Pancreas (tissue), 10 donors: ENCODE measurements around the gene DUSP23. TPM values are rescaled to one million over a fixed set of nuclear protein-coding genes. Genes with fewer than 3 reads are reported as not detected.
A peak's percentile ranks its signal among the peaks of the same experiment; 100 is the strongest.

ENCODE experiments used
- ATAC-seq, 4 donors: fragments of 200-7000 bp; cut with Tn5 transposase; one replicate each; pipeline versions ENCODE4 v1.8.0 to v1.9.1; 2020; ENCODE audit warnings: mild to moderate bottlenecking in 4 of 4, moderate library complexity in 4 of 4
- DNase-seq, 6 donors: peaks; one replicate each; pipeline ENCODE4 v3.0.0-alpha.2; 2020
- FAIRE-seq: peaks from 2 replicates; lab custom pipeline; 2012; peaks lifted over from hg19 to GRCh38; lab: Jason Lieb, UNC
- H3K27ac ChIP-seq, 4 donors: fragments of 200-600 bp; sonication (generic); 1 replicate in 3 of 4; 2 replicates in 1 of 4; pipeline versions ENCODE4 v1.5.0 to v1.8.0; 2020
- H3K27me3 ChIP-seq, 4 donors: fragments of 200-600 bp; one replicate each; pipeline ENCODE4 v1.8.0; 2021
- H3K36me3 ChIP-seq, 3 donors: fragments of 200-600 bp; sonication (generic) in 1 of 3; one replicate each; pipeline versions ENCODE4 v1.5.0 to v1.8.0; 2020 to 2021
- H3K4me1 ChIP-seq, 3 donors: fragments of 200-600 bp; one replicate each; pipeline ENCODE4 v1.8.0; 2021
- H3K4me3 ChIP-seq, 4 donors: fragments of 200-600 bp; sonication (generic) in 2 of 4; one replicate each; pipeline versions ENCODE4 v1.5.0 to v1.8.0; 2020 to 2021
- H3K9me3 ChIP-seq, 4 donors: fragments of 200-600 bp; one replicate each; pipeline ENCODE4 v1.8.0; 2021
- CTCF ChIP-seq, 4 donors: fragments of 200-600 bp; sonication (generic) in 3 of 4; IDR thresholded peaks; one replicate each; pipeline versions ENCODE4 v1.5.0 to v1.8.0; 2021; ENCODE audit warnings: antibody characterized with exemption in 4 of 4
- WGBS, 2 donors: extraction: QIAGEN DNeasy Blood & Tissue Kit; methylation state at CpG; one replicate each; pipeline ENCODE4 v1.1.7; 2013; 5-methylcytosine and 5-hydroxymethylcytosine counted together
- intact Hi-C, 3 donors: fragments of 100-400 bp; cut with DNase I; formaldehyde crosslinking; loops; one replicate each; pipeline versions ENCODE4 v1.11.1 to v1.14.2; 2022
- polyA plus RNA-seq, 2 donors: library from polyadenylated mRNA; stranded (reverse); fragments of 200-250 nt; gene quantifications; one replicate each; pipeline ENCODE4 v1.2.3, GENCODE V29; 2013
- total RNA-seq, 6 donors: library from RNA; stranded (reverse); fragmentation: NEBNext Ultra II Directional in 4 of 6; extraction: Animal tissue kit (Norgen Biotek cat#: 25700) in 4 of 6; gene quantifications; one replicate each; pipeline versions ENCODE4 v1.2.1 to v1.2.4, GENCODE V29; 2021 to 2023
- donor health status: healthy with polysubstance abuse.
- donor health status: DM: no; HTN: no; CAD: no; lungs with moderate emphysema.
- donor health status: DM: no; HTN: no; CAD: no.
- donor health status: control.
- donor health status: control.
- donor health status: Bipolar disorder and iron deficiency.
- donor health status: DM: yes; HTN: yes; CAD: no.
- donor health status: DM: no; HTN: no; CAD: no.
- donor health status: DM: no; HTN: no; CAD: no.
- donor health status: DM: yes; HTN: yes; CAD: no.

The DUSP23 gene
- total and polyA plus RNA-seq, 8 donors = 13.9 to 77.9 (median 29.2) TPM

- Histone ChIP-seq H3K27ac (no peak overlapping the region), H3K36me3 (no peaks in the 10 kb centered on the region), H3K9me3 (no peaks in the 10 kb centered on the region), H3K27me3 (no peaks in the 10 kb centered on the region), H3K4me3 (no peak overlapping the region), H3K4me1 (no peaks in the 10 kb centered on the region)
- ATAC-seq (no peak), FAIRE-seq (no peak), DNase-seq (no peak)
- 76% methylated on average over 2 of the region's 2 CpGs for WGBS, 2 donors
- intact Hi-C loops = no loop called here
- no peak for TF ChIP-seq CTCF (IDR thresholded peaks at IDR 0.05)
These were observed 9.5 kb upstream of the DUSP23 start for GRCh38 chr1:159771127-159771895.

GRCh38 chr1:159774465-159774864 lies 6.3 kb upstream of the DUSP23 start:
- intact Hi-C loops = no loop called here
- TF ChIP-seq CTCF (IDR thresholded peaks at IDR 0.05) = no peak
- no peaks in the 10 kb centered on the region for H3K27me3 ChIP-seq
- no peak for ATAC-seq
- WGBS, 2 donors = 72 to 86% methylated on average over 2 of the region's 2 CpGs
- no peak overlapping the region for H3K27ac ChIP-seq
- H3K36me3 ChIP-seq = no peaks in the 10 kb centered on the region
- no peak overlapping the region for H3K4me3 ChIP-seq
- H3K9me3 ChIP-seq = no peaks in the 10 kb centered on the region
- FAIRE-seq = no peak
- no peak for DNase-seq
- H3K4me1 ChIP-seq = peaks cover 0 to under 1% (median 0%) of the 10 kb centered on the region in 3 donors

- Histone ChIP-seq H3K4me3 (no peak overlapping the region), H3K27me3 (no peaks in the 10 kb centered on the region), H3K36me3 (no peaks in the 10 kb centered on the region), H3K4me1 (peaks cover 0 to 10% (median 0%) of the 10 kb centered on the region in 3 donors), H3K9me3 (no peaks in the 10 kb centered on the region), H3K27ac (no peak overlapping the region)
- FAIRE-seq (no peak), ATAC-seq (no peak), DNase-seq (no peak)
- 88 to 94% methylated on average over 2 of the region's 2 CpGs for WGBS, 2 donors
- TF ChIP-seq CTCF (IDR thresholded peaks at IDR 0.05) = no peak
- intact Hi-C loops = no loop called here
These were observed 5.0 kb upstream of the DUSP23 start for GRCh38 chr1:159775716-159776115.

- no peak for TF ChIP-seq CTCF (IDR thresholded peaks at IDR 0.05)
- Histone ChIP-seq H3K4me1 (peaks cover 0 to 10% (median 0%) of the 10 kb centered on the region in 3 donors), H3K36me3 (no peaks in the 10 kb centered on the region), H3K27me3 (no peaks in the 10 kb centered on the region), H3K9me3 (no peaks in the 10 kb centered on the region), H3K4me3 (no peak overlapping the region), H3K27ac (no peak overlapping the region)
- DNase-seq (no peak), FAIRE-seq (no peak), ATAC-seq (no peak)
- intact Hi-C loops = no loop called here
- 75 to 81% methylated on average over 4 of the region's 4 CpGs for WGBS, 2 donors
These were observed 2.5 kb upstream of the DUSP23 start for GRCh38 chr1:159778266-159778665.

- FAIRE-seq = no peak
- H3K4me3 ChIP-seq = no peak overlapping the region
These were observed 1.3 kb upstream of the DUSP23 start for GRCh38 chr1:159779403-159779851.

More at GRCh38 chr1:159779403-159779851, 1.3 kb upstream of the DUSP23 start:
- DNase-seq (peak in 1 of 6 donors; percentile 39), ATAC-seq (peak in 1 of 4 donors; percentile 5)
- no peaks in the 10 kb centered on the region for H3K36me3 ChIP-seq
- H3K9me3 ChIP-seq = no peaks in the 10 kb centered on the region
- peaks cover 0 to 10% (median 0%) of the 10 kb centered on the region in 3 donors for H3K4me1 ChIP-seq
- WGBS, 2 donors = 77% methylated on average over 2 of the region's 2 CpGs
- no peaks in the 10 kb centered on the region for H3K27me3 ChIP-seq
- no peak for TF ChIP-seq CTCF (IDR thresholded peaks at IDR 0.05)
- peak overlapping the region in 2 of 4 donors; percentile 38 to 52 for H3K27ac ChIP-seq
- intact Hi-C loops = no loop called here
